IPS-20b (cell line): ENCODE measurements around the gene PRDM10.

Experiments used
- H3K27ac ChIP-seq: one replicate; pipeline ENCODE4 v1.5.1; 2013; ENCODE audit warnings: low read length
- H3K27me3 ChIP-seq: 2 replicates; pipeline ENCODE4 v1.6.1; 2013; ENCODE audit warnings: mild to moderate bottlenecking, low read length, inconsistent platforms; ENCODE audit not compliant: insufficient read depth
- H3K36me3 ChIP-seq: 2 replicates; pipeline ENCODE4 v1.6.1; 2013; ENCODE audit warnings: low read depth, mild to moderate bottlenecking, inconsistent platforms, low read length, moderate library complexity; ENCODE audit not compliant: insufficient read depth
- H3K4me1 ChIP-seq: 2 replicates; pipeline ENCODE4 v1.6.1; 2013; ENCODE audit warnings: mild to moderate bottlenecking, control low read depth, inconsistent platforms, low read length, moderate library complexity; ENCODE audit not compliant: insufficient read depth
- H3K4me3 ChIP-seq: 2 replicates; pipeline ENCODE4 v1.5.1; 2013; ENCODE audit warnings: mild to moderate bottlenecking, low read length, inconsistent platforms
- H3K9ac ChIP-seq: 2 replicates; pipeline ENCODE4 v1.6.1; 2013; ENCODE audit warnings: low read depth, mild to moderate bottlenecking, inconsistent platforms, low read length, moderate library complexity
- H3K9me3 ChIP-seq: 2 replicates; pipeline ENCODE4 v1.6.1; 2013; ENCODE audit warnings: mild to moderate bottlenecking, low read depth, low read length, inconsistent platforms; ENCODE audit not compliant: insufficient read depth

The PRDM10 gene

DNA sequence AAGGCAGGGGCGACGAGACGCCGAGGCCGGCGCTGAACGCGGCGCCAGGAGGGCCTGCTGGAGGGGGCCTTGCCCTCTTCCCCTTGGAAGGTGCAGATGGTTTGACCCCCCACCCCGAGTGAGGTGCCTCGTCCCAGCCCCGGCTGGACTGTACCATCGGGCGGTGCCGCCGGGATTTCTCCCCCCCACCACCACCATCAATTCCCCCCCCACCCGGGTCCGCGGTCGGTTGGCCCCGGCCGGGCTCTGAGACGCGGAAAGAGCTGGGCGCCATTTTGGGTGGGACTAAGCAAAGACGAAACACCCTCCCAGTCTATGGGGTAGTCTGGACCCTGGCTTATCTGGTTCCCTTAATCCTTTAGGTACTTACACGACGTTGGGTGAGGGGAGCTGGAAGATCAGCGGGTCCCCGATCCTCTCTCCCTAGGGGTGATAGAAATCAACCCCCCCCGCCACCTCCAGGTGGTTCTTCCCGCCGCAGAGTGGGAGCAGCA is at the start of gene PRDM10:
Gene PRDM10, minus strand, starts transcription at position 484 of the 494 bp plus-strand sequence. CDS start 41,871 bp downstream, outside the sequence.
- H3K27me3 ChIP-seq, result no peaks in the 10 kb centered on the region
- peak within 1 kb of the TSS; percentile 95 for H3K9ac ChIP-seq
- H3K36me3 ChIP-seq, result no peaks in the 10 kb centered on the region
- peak within 1 kb of the TSS; percentile 92 for H3K4me3 ChIP-seq
- H3K9me3 ChIP-seq, result no peaks in the 10 kb centered on the region
- H3K4me1 ChIP-seq, result peaks cover 3% of the 10 kb centered on the region; the same call in 1 of the 2 replicates
- peak within 1 kb of the TSS; percentile 68 for H3K27ac ChIP-seq

- H3K9me3 ChIP-seq, result no peaks in the 10 kb centered on the region
- H3K4me3 ChIP-seq, result no peak overlapping the region
- no peaks in the 10 kb centered on the region for H3K27me3 ChIP-seq
- no peaks in the 10 kb centered on the region; the same call in 1 of the 2 replicates for H3K4me1 ChIP-seq
- no peaks in the 10 kb centered on the region for H3K36me3 ChIP-seq
- no peak overlapping the region for H3K9ac ChIP-seq
- H3K27ac ChIP-seq, result no peak overlapping the region
Observed at GRCh38 chr11:130051082-130051481, 48.4 kb upstream of the PRDM10 start.

GRCh38 chr11:130050257-130050656 is 47.6 kb upstream of the PRDM10 start:
- no peaks in the 10 kb centered on the region for H3K36me3 ChIP-seq

GRCh38 chr11:130049328-130049771 is 46.7 kb upstream of the PRDM10 start:
- Histone ChIP-seq H3K4me3 (no peak overlapping the region), H3K9ac (no peak overlapping the region), H3K27me3 (no peaks in the 10 kb centered on the region), H3K9me3 (no peaks in the 10 kb centered on the region), H3K27ac (no peak overlapping the region), H3K36me3 (no peaks in the 10 kb centered on the region), H3K4me1 (no peaks in the 10 kb centered on the region; the same call in 1 of the 2 replicates)

More at GRCh38 chr11:130050257-130050656, 47.6 kb upstream of the PRDM10 start:
- no peaks in the 10 kb centered on the region; the same call in 1 of the 2 replicates for H3K4me1 ChIP-seq
- no peak overlapping the region for H3K27ac ChIP-seq
- no peak overlapping the region for H3K9ac ChIP-seq
- no peak overlapping the region for H3K4me3 ChIP-seq
- H3K27me3 ChIP-seq, result no peaks in the 10 kb centered on the region
- H3K9me3 ChIP-seq, result no peaks in the 10 kb centered on the region

GRCh38 chr11:130047141-130047540 is 44.5 kb upstream of the PRDM10 start:
- Histone ChIP-seq H3K27me3 (no peaks in the 10 kb centered on the region), H3K9ac (no peak overlapping the region), H3K9me3 (no peaks in the 10 kb centered on the region), H3K4me1 (no peaks in the 10 kb centered on the region; the same call in 1 of the 2 replicates), H3K4me3 (no peak overlapping the region), H3K27ac (no peak overlapping the region), H3K36me3 (no peaks in the 10 kb centered on the region)

GRCh38 chr11:130043575-130043974 is 40.9 kb upstream of the PRDM10 start:
- no peak overlapping the region for H3K4me3 ChIP-seq
- no peaks in the 10 kb centered on the region for H3K4me1 ChIP-seq
- H3K27ac ChIP-seq, result no peak overlapping the region
- no peaks in the 10 kb centered on the region for H3K27me3 ChIP-seq
- no peak overlapping the region for H3K9ac ChIP-seq
- no peaks in the 10 kb centered on the region for H3K36me3 ChIP-seq
- no peaks in the 10 kb centered on the region for H3K9me3 ChIP-seq

DNA sequence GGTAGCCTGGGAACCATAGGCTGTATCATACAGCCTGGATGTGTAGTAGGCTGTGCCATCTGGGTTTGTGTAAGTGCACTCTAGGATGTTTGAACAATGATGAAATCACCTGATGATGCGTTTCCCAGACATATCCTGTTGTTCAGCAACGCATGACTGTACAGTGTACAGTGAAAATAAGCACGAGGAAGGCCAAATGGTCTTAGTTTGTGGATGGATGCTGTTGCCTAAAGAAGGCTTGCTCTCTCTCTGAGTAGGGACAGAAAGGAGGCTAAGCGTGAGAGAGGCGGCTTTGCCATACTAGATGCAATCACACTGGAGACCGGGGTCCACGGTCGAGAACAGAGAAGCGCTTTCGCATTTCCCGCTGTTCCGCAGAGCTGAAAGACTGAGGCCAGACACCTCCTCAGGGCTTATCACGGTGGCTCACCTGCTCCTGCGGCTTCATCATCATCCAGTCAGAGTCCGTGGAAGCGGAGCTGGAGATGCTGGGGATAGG is 39.5 kb upstream of the PRDM10 start:
- H3K27me3 ChIP-seq, result no peaks in the 10 kb centered on the region
- no peaks in the 10 kb centered on the region; the same call in 1 of the 2 replicates for H3K4me1 ChIP-seq
- no peak overlapping the region for H3K4me3 ChIP-seq
- H3K9ac ChIP-seq, result no peak overlapping the region
- no peak overlapping the region for H3K27ac ChIP-seq
- H3K9me3 ChIP-seq, result no peaks in the 10 kb centered on the region
- H3K36me3 ChIP-seq, result no peaks in the 10 kb centered on the region

- Histone ChIP-seq H3K4me1 (no peaks in the 10 kb centered on the region; the same call in 1 of the 2 replicates), H3K36me3 (no peaks in the 10 kb centered on the region), H3K4me3 (no peak overlapping the region), H3K9me3 (no peaks in the 10 kb centered on the region), H3K27me3 (no peaks in the 10 kb centered on the region), H3K27ac (no peak overlapping the region), H3K9ac (no peak overlapping the region)
Observed at GRCh38 chr11:130040281-130040940, 37.8 kb upstream of the PRDM10 start.

DNA sequence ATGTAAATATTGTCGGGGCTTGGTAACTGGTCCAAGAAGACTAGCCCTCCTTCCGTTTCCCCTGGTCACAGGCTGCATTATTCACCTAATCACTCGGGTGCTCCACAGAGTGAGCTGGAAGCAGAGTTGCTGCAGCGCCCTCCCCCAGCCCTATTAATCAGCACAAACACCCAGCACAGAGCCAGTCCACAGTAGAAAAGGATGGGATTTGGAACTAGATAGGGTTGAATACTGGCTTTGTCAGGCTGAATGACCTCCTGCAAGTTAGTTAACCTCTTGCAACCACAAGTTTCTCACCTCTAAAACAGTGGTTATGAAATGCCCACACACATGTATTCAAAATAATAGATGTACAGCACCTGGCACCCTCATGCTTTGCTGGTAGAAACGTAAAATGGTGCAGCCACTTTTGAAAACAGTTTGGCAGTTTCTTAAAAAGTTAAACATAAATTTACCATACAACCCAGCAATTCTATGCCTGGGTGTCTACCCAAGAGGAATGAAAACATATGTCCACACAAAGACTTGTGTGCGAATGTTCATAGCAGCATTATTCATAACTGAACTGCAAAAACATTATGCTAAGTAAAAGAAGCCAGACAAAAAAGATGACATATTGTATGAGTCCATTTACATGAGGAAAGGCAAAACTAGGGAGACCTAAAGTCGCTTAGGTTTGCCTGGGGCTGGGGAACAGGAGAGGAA is 35.4 kb upstream of the PRDM10 start:
- Histone ChIP-seq H3K36me3 (no peaks in the 10 kb centered on the region), H3K4me1 (no peaks in the 10 kb centered on the region; the same call in 1 of the 2 replicates), H3K27ac (no peak overlapping the region), H3K4me3 (no peak overlapping the region), H3K27me3 (no peaks in the 10 kb centered on the region), H3K9ac (no peak overlapping the region), H3K9me3 (no peaks in the 10 kb centered on the region)

DNA sequence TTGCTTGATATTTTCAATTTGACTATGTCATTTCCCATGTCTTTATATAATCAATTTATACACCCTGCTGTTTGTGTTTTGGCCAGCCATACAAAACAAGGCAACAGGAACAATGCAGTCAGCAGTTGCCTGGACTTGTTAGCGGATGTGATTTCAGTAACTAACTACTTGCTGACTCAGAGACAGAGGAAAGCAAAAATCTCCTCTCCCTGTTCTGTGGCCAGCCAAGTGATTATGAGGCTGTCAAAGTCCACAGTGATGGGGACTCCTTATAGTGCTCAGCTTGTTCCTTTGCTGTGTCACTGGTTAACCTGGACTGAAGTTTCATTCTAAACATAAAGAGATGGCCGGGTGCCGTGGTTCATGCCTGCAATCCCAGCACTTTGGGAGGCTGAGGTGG is 34.4 kb upstream of the PRDM10 start:
- H3K9ac ChIP-seq, result no peak overlapping the region
- no peak overlapping the region for H3K27ac ChIP-seq
- H3K9me3 ChIP-seq, result no peaks in the 10 kb centered on the region
- no peak overlapping the region for H3K4me3 ChIP-seq
- peaks cover 2% of the 10 kb centered on the region for H3K4me1 ChIP-seq
- H3K27me3 ChIP-seq, result no peaks in the 10 kb centered on the region
- H3K36me3 ChIP-seq, result no peaks in the 10 kb centered on the region

GRCh38 chr11:130034236-130034635 is 31.6 kb upstream of the PRDM10 start:
- Histone ChIP-seq H3K27me3 (no peaks in the 10 kb centered on the region), H3K27ac (no peak overlapping the region), H3K4me1 (peaks cover 3% of the 10 kb centered on the region), H3K9ac (no peak overlapping the region), H3K36me3 (no peaks in the 10 kb centered on the region), H3K4me3 (no peak overlapping the region), H3K9me3 (no peaks in the 10 kb centered on the region)
